ENCODE measurements around the gene PRR7.

DNA sequence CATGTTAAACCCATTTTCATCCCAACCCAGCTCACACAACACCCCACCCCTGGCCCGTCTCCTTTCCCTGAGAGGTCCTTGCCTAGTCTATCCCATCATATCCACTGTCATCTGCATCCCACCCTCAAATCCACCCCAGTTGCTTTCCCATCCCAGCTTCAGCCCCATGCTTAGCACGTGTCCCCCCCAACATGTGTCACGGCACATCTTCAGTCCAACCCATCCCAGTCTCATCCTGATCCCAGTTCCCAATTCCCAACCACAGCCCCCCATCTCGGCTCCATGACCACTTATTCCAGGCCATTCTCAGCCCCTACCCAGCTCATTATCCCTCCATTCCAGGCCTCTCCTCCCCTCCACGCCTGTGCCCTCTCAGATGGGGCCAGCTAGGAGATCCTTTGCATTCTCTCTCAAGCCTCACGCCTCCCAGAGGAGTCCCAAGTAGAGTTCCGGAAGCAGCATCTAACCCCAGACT lies 27.4 kb downstream of the PRR7 start:
- TF ChIP-seq POLR2A (IDR thresholded peaks at IDR 0.05) (no peak), EP300 (IDR thresholded peaks at IDR 0.05) (no peak)
- TF ChIP-seq, protein P1, sequence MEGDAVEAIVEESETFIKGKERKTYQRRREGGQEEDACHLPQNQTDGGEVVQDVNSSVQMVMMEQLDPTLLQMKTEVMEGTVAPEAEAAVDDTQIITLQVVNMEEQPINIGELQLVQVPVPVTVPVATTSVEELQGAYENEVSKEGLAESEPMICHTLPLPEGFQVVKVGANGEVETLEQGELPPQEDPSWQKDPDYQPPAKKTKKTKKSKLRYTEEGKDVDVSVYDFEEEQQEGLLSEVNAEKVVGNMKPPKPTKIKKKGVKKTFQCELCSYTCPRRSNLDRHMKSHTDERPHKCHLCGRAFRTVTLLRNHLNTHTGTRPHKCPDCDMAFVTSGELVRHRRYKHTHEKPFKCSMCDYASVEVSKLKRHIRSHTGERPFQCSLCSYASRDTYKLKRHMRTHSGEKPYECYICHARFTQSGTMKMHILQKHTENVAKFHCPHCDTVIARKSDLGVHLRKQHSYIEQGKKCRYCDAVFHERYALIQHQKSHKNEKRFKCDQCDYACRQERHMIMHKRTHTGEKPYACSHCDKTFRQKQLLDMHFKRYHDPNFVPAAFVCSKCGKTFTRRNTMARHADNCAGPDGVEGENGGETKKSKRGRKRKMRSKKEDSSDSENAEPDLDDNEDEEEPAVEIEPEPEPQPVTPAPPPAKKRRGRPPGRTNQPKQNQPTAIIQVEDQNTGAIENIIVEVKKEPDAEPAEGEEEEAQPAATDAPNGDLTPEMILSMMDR (IDR thresholded peaks at IDR 0.05) = no peak
